GM12878 (cell line): ENCODE measurements around the gene PRRT1. TPM values are rescaled to one million over a fixed set of nuclear protein-coding genes. Genes with fewer than 3 reads are reported as not detected.

Source experiments
- ATAC-seq: fragments of 200-7000 bp; cut with Tn5 transposase; 3 replicates; pipeline ENCODE4 v1.9.1; 2020; ENCODE audit warnings: mild to moderate bottlenecking, moderate library complexity
- BruUV-seq: library from RNA; stranded (reverse); fragments of 400-500 nt; replicated peaks from 2 replicates; lab custom pipeline; 2021; lab: Mats Ljungman, UMichigan
- CTCF ChIA-PET: fragments of 300-600 bp; sonication (Branson Sonifier 250); formaldehyde crosslinking; extraction: SDS; loops from one replicate; lab custom pipeline; 2021; ENCODE audit warnings: inconsistent platforms; lab: Yijun Ruan, JAX
- POLR2A ChIA-PET: fragments of 350-600 bp; formaldehyde crosslinking; extraction: SDS; loops from one replicate; lab custom pipeline; 2021; ENCODE audit warnings: inconsistent platforms; lab: Charles Lee
- RAD21 ChIA-PET: fragments of 300-600 bp; sonication (Branson Sonifier 250); formaldehyde crosslinking; loops from one replicate; lab custom pipeline; 2023; ENCODE audit warnings: antibody characterized with exemption; ENCODE audit not compliant: unreplicated experiment; lab: Charles Lee
- SMC1A ChIA-PET: fragments of 300-600 bp; sonication (Branson Sonifier 250); formaldehyde crosslinking; loops from one replicate; lab custom pipeline; 2023; ENCODE audit not compliant: unreplicated experiment, uncharacterized antibody; lab: Charles Lee
- DNase-seq: peaks from one replicate; pipeline ENCODE4 v3.0.0-alpha.2; 2011; ENCODE audit warnings: low read depth, low spot score
- FAIRE-seq: peaks from 3 replicates; lab custom pipeline; 2011; peaks lifted over from hg19 to GRCh38; lab: Jason Lieb, UNC
- H2AFZ ChIP-seq: 2 replicates; pipeline ENCODE4 v1.6.0; 2011; ENCODE audit warnings: low read depth, low read length, control low read depth; ENCODE audit not compliant: control insufficient read depth
- H3K27ac ChIP-seq: 2 replicates; pipeline ENCODE4 v1.5.1; 2011; ENCODE audit warnings: control low read depth; ENCODE audit not compliant: control insufficient read depth, insufficient read depth
- H3K27me3 ChIP-seq, 2 experiments: replicated peaks in 1 of 2; 2 replicates each; pipeline versions ENCODE4 v1.6.0 to v1.6.1; 2011; ENCODE audit warnings: low read length in 1 of 2; ENCODE audit not compliant: control insufficient read depth in 2 of 2, insufficient read depth in 2 of 2
- H3K36me3 ChIP-seq, 2 experiments: 2 replicates each; pipeline ENCODE4 v1.5.1; 2011; ENCODE audit warnings: low read length in 1 of 2; ENCODE audit not compliant: control insufficient read depth in 2 of 2, insufficient read depth in 2 of 2
- H3K4me1 ChIP-seq: 2 replicates; pipeline ENCODE4 v1.6.1; 2011; ENCODE audit warnings: mild to moderate bottlenecking, low read length, moderate library complexity, mixed read lengths; ENCODE audit not compliant: control insufficient read depth, insufficient read depth
- H3K4me2 ChIP-seq: 2 replicates; pipeline ENCODE4 v1.6.0; 2011; ENCODE audit warnings: control low read depth; ENCODE audit not compliant: control insufficient read depth, insufficient read depth
- H3K4me3 ChIP-seq: fragments of 200-600 bp; sonication (generic); 2 replicates; pipeline ENCODE4 v1.5.1; 2016
- H3K79me2 ChIP-seq: 2 replicates; pipeline ENCODE4 v1.6.0; 2011; ENCODE audit warnings: low read length; ENCODE audit not compliant: control insufficient read depth, insufficient read depth
- H3K9ac ChIP-seq: 2 replicates; pipeline ENCODE4 v1.8.0; 2011; ENCODE audit warnings: low read length, control low read depth, mixed read lengths; ENCODE audit not compliant: control insufficient read depth, insufficient read depth
- H3K9me3 ChIP-seq: replicated peaks from 3 replicates; pipeline ENCODE4 v1.5.1; 2011; ENCODE audit warnings: mild to moderate bottlenecking, low read length; ENCODE audit not compliant: control insufficient read depth, insufficient read depth
- H4K20me1 ChIP-seq: 2 replicates; pipeline ENCODE4 v1.6.0; 2011; ENCODE audit not compliant: control insufficient read depth, insufficient read depth
- JUNB ChIP-seq: IDR thresholded peaks from 2 replicates; pipeline ENCODE4 v1.6.1; 2016; ENCODE audit warnings: antibody characterized with exemption, mild to moderate bottlenecking
- RFX5 ChIP-seq: IDR thresholded peaks from 2 replicates; pipeline ENCODE4 v1.6.1; 2011; ENCODE audit warnings: low read depth, low read length, improper control_type of control experiment
- WGBS: methylation state at CpG from one replicate; pipeline ENCODE4 v1.1.6; 2016; ENCODE audit warnings: low lambda C conversion rate; ENCODE audit not compliant: insufficient replicate concordance, insufficient coverage; ENCODE audit errors: missing lambda C conversion rate; 5-methylcytosine and 5-hydroxymethylcytosine counted together
- in situ Hi-C: fragments of 300-500 bp; cut with MboI; formaldehyde crosslinking; loops from 9 replicates; pipeline ENCODE4 v1.14.3; 2018; ENCODE audit warnings: mixed read lengths
- intact Hi-C: fragments of 100-400 bp; cut with micrococcal nuclease; formaldehyde crosslinking; loops from one replicate; pipeline ENCODE4 v1.14.2; 2022; ENCODE audit not compliant: unreplicated experiment
- polyA plus RNA-seq, 11 experiments: library from polyadenylated mRNA; depleted of rRNA in 4 of 11; unstranded in 6 of 11; stranded (reverse) in 5 of 11; fragments of >200 nt; fragmentation: Nextera tagmentation in 4 of 11; fragmentation: Illumina TruSeq in 1 of 11; extraction: Ambion mirVana in 4 of 11; extraction: Trizol in 1 of 11; gene quantifications; 1 replicate in 1 of 11; 2 replicates in 10 of 11; pipeline versions ENCODE4 v1.2.1 to v1.2.3, GENCODE V29; 2011 to 2016; ENCODE audit warnings: inconsistent platforms in 2 of 11, missing spikeins in 2 of 11, low read depth in 1 of 11
- total RNA-seq, 4 experiments: library from RNA; depleted of rRNA in 3 of 4; stranded (reverse); fragments of >200 nt in 3 of 4; fragmentation: Illumina TruSeq in 1 of 4; extraction: Trizol in 1 of 4; gene quantifications; 2 replicates each; pipeline versions ENCODE4 v1.2.1 to v1.2.3, GENCODE V29; 2013 to 2021

PRRT1 gene
- total and polyA plus RNA-seq, 10 of the 15 experiments (the other 5 are each of a cell fraction or from before 2014, with no cell fraction given) = 0.04 to 0.15 (median 0.10) TPM; not detected in 6

GRCh38 chr6:32128751-32129296 is 22.9 kb downstream of the PRRT1 start:
- BruUV-seq = no TSS peak
- ChIA-PET CTCF (interaction anchor here (0.7 to 4.6 kb wide), 7 partner anchors 11 to 824 kb away, joined by 3 to 48 read pairs (median 5); partner anchors contain the start of genes GPSM3 and HLA-DMA), POLR2A (interaction anchor here (0.5 to 5.1 kb wide), 14 partner anchors 14 to 1916 kb away, joined by 3 to 69 read pairs (median 7); partner anchors contain the start of genes AGPAT1, GPSM3, NEU1 and PBX2), RAD21 (interaction anchor here (1.0 to 3.7 kb wide), 5 partner anchors 10 to 67 kb away, joined by 5 to 27 read pairs (median 6); partner anchors contain the start of genes GPSM3 and PBX2), SMC1A (interaction anchor here (0.9 to 3.8 kb wide), 6 partner anchors 10 to 170 kb away, joined by 3 to 24 read pairs (median 12); partner anchors contain the start of genes AGPAT1, GPSM3, PBX2 and SKIC2)
- no peak for TF ChIP-seq JUNB
- peak; percentile 56 for TF ChIP-seq RFX5
- ATAC-seq (no peak), DNase-seq (no peak), FAIRE-seq (no peak)
- Histone ChIP-seq H2AFZ (peak overlapping the region; percentile 90), H3K4me3 (peak overlapping the region; percentile 75), H3K79me2 (peaks cover 23% of the 10 kb centered on the region), H3K27ac (peak overlapping the region; percentile 24), H3K4me1 (peaks cover 13% of the 10 kb centered on the region), H3K9me3 (no peaks in the 10 kb centered on the region), H3K27me3 (no peaks in the 10 kb centered on the region), H3K36me3 (peaks cover 0 to 8% of the 10 kb centered on the region in 2 experiments; a peak in 1 of 4 replicates), H4K20me1 (no peaks in the 10 kb centered on the region), H3K4me2 (peak overlapping the region; percentile 88), H3K9ac (peak overlapping the region; percentile 83)
- in situ Hi-C loops (no loop called here), intact Hi-C loops (no loop called here)
- 73% methylated on average over 13 of the region's 13 CpGs for WGBS
